ENCODE measurements around the gene CNTNAP2.

GRCh38 chr7:147405621-147406020 is 1289.0 kb downstream of the CNTNAP2 start:
- no peak for TF ChIP-seq CTCF (IDR thresholded peaks at IDR 0.05 in 4 of 5, conservative IDR thresholded peaks at IDR 0.05 in 1 of 5)
- no peak for TF ChIP-seq POLR2A (IDR thresholded peaks at IDR 0.05)

Data from gastrocnemius medialis (tissue), 4 donors.